NCI-H2196 (cell line): Measurements from ENCODE around the gene MTERF2.

Source experiments
- DNase-seq: peaks from one replicate; lab custom pipeline; 2025; ENCODE audit not compliant: unreplicated experiment; lab: John Stamatoyannopoulos, UW

Gene MTERF2

GRCh38 chr12:106954462-106955376, 32.2 kb downstream of the MTERF2 start:
- no peak for DNase-seq

- no peak for DNase-seq
These were observed 33.3 kb downstream of the MTERF2 start for GRCh38 chr12:106953352-106954250.

- no peak for DNase-seq
These were observed 36.4 kb downstream of the MTERF2 start for GRCh38 chr12:106950591-106950990.

DNA sequence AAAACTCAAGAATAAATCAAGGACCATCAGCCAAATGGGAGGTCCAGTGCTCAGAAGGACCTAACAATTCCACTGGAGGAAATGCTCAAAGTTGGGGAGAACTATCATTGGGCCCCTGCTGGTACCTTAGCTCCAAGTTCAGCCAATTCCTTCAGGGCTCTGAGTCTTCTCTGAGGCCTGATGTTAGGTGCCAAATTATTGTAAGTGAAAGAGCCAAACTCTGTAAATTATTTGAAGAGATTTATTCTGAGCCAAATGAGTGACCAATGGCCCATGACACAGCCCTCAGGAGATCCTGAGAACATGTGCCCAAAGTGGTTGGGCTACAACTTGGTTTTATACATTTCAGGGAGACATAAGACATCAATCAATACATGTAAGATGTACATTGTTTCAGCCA, 39.5 kb downstream of the MTERF2 start:
- no peak for DNase-seq

- DNase-seq: no peak
These were observed 41.6 kb downstream of the MTERF2 start for GRCh38 chr12:106945261-106945851.

- DNase-seq: no peak
These were observed 44.2 kb downstream of the MTERF2 start for GRCh38 chr12:106942775-106943174.

- DNase-seq: no peak
These were observed 45.3 kb downstream of the MTERF2 start for GRCh38 chr12:106941481-106942156.

DNA sequence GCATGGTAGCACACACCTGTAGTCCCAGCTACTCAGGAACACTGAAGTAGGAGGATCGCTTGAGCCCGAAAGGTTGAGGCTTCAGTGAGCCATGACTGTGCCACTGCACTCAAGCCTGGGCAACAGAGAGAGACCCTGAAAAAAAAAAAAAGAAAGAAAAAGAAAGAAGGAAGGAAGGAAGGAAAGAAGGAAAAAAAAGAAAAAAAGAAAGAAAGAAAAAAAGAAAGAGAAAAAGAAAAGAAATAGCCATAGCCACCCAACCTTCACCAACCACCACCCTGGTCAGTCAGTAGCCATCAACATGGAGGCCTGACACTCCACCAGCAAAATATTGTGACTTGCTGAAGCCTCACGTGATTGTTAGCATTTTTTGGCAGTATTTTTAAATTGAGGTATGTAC, 52.7 kb downstream of the MTERF2 start:
- DNase-seq: no peak
